Measurements from ENCODE around the gene WDR18. TPM values are rescaled to one million over a fixed set of nuclear protein-coding genes. Genes with fewer than 3 reads are reported as not detected.

The WDR18 gene
- total RNA-seq, 6 donors from 2014 or later: 29.2 to 122 (median 38.6) TPM

DNA sequence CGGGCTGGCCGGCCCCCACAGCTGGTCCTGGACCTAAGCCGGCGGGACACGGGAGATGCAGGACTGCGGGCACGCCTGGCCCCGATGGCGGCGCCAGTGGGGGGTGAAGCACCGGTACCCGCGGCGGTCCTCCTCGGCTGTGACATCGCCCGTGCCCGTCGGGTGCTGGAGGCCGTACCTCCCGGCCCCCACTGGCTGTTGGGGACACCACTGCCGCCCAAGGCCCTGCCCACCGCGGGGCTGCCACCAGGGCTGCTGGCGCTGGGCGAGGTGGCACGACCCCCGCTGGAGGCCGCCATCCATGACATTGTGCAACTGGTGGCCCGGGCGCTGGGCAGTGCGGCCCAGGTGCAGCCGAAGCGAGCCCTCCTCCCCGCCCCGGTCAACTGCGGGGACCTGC lies 19.1 kb downstream of the WDR18 start:
- peak in 1 of 2 donors; percentile 84 for DNase-seq
- Histone ChIP-seq H3K27me3 (peaks cover 2 to 34% (median 20%) of the 10 kb centered on the region in 4 donors), H3K4me1 (peaks cover 16 to 22% (median 18%) of the 10 kb centered on the region in 4 donors), H3K4me3 (no peak overlapping the region), H3K36me3 (peaks cover 0 to 10% (median under 1%) of the 10 kb centered on the region in 4 donors), H3K9me3 (no peaks in the 10 kb centered on the region), H3K27ac (no peak overlapping the region)
- 73 to 84% methylated on average over 3 to 31 of the region's 37 CpGs for WGBS, 2 donors
- TF ChIP-seq CTCF (IDR thresholded peaks at IDR 0.05) (no peak), EP300 (IDR thresholded peaks at IDR 0.05) (no peak), POLR2AphosphoS5 (IDR thresholded peaks at IDR 0.05) (no peak), POLR2A (IDR thresholded peaks at IDR 0.05) (no peak)
- no peak for ATAC-seq (ENCODE audit: low FRiP score in 2 of 2)

DNA sequence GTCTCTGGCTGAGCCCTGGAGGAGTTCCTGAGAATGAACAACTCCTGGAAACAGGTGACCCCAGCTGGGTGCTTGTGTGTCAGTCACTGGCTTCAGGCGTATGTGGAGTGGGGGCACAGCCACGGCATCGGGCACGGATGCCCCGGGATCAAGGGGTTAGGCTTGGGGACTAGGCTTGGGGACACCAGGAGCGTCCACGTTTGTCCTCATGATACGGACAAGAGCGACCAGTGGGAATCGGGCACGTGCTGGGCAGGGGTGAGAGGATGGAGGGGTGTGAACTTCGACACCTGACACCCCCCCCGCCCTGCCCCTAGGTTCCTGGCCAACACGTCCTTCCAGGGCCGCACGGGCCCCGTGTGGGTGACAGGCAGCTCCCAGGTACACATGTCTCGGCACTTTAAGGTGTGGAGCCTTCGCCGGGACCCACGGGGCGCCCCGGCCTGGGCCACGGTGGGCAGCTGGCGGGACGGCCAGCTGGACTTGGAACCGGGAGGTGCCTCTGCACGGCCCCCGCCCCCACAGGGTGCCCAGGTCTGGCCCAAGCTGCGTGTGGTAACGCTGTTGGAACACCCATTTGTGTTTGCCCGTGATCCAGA lies 20.2 kb downstream of the WDR18 start:
- ATAC-seq (ENCODE audit: low FRiP score in 2 of 2): no peak
- H3K4me3 ChIP-seq: no peak overlapping the region
- H3K27me3 ChIP-seq: peaks cover 2 to 25% (median 14%) of the 10 kb centered on the region in 4 donors
- H3K27ac ChIP-seq: no peak overlapping the region
- H3K36me3 ChIP-seq: peaks cover 0 to 20% (median 8%) of the 10 kb centered on the region in 4 donors
- WGBS, 2 donors: 77 to 81% methylated on average over 12 to 30 of the region's 32 CpGs
- H3K4me1 ChIP-seq: peaks cover 19 to 22% (median 20%) of the 10 kb centered on the region in 4 donors
- H3K9me3 ChIP-seq: no peaks in the 10 kb centered on the region
- DNase-seq: peak in 1 of 2 donors; percentile 81
- TF ChIP-seq CTCF (IDR thresholded peaks at IDR 0.05): no peak
- TF ChIP-seq EP300 (IDR thresholded peaks at IDR 0.05): no peak
- TF ChIP-seq POLR2A (IDR thresholded peaks at IDR 0.05): no peak
- no peak for TF ChIP-seq POLR2AphosphoS5 (IDR thresholded peaks at IDR 0.05)

- 86 to 89% methylated on average over 36 to 66 of the region's 70 CpGs for WGBS, 2 donors
- H3K4me1 ChIP-seq: peaks cover 18 to 21% (median 20%) of the 10 kb centered on the region in 4 donors
Measured at GRCh38 chr19:1004803-1005664, 20.9 kb downstream of the WDR18 start.

DNA sequence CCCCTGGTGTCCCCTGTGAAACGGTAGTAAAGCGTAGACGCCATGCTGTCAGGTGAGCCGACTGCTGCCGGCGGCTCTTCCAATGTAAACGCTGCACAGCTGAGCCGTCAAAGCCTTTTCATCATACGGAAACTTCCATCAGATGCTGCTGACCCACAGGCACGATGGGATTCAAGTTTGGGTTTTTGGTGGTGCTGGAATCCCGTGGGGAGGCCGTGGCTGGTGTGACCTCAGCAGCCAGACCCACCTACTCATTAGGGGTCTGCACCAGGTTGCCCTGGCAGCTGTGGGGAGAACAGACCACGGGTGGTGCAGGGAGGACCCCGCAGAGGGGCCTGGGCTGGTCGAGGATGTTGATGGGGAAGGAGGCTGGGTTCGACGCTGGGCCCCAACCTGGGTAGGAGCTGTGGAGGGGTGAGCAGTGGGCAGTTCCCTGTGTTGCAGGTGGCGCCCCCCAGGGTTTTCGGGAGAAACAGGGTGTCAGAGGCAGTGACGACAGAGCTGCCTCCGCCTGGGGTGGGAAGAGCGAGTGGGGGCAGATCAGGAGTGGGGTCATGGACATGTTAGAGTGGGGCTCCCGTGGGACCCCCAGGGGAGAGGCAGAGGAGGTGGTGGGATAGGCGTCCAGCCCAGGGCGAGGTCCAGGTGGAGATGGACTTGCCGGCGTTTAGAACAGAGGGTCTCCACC lies 22.7 kb downstream of the WDR18 start:
- Histone ChIP-seq H3K27ac (no peak overlapping the region), H3K36me3 (peaks cover 11 to 45% (median 34%) of the 10 kb centered on the region in 4 donors), H3K4me3 (no peak overlapping the region), H3K9me3 (no peaks in the 10 kb centered on the region), H3K4me1 (peaks cover 1 to 5% (median 3%) of the 10 kb centered on the region in 4 donors), H3K27me3 (peaks cover 0 to 8% (median 2%) of the 10 kb centered on the region in 4 donors)
- 81 to 85% methylated on average over 23 to 26 of the region's 27 CpGs for WGBS, 2 donors
- ATAC-seq (ENCODE audit: low FRiP score in 2 of 2): no peak
- TF ChIP-seq POLR2AphosphoS5 (IDR thresholded peaks at IDR 0.05) (no peak), CTCF (IDR thresholded peaks at IDR 0.05) (no peak), POLR2A (IDR thresholded peaks at IDR 0.05) (no peak), EP300 (IDR thresholded peaks at IDR 0.05) (no peak)
- peak in 1 of 2 donors; percentile 50 for DNase-seq

More at GRCh38 chr19:1004803-1005664, 20.9 kb downstream of the WDR18 start:
- peaks cover 2 to 20% (median 10%) of the 10 kb centered on the region in 4 donors for H3K27me3 ChIP-seq
- peaks cover 0 to 26% (median 15%) of the 10 kb centered on the region in 4 donors for H3K36me3 ChIP-seq
- no peak for TF ChIP-seq POLR2AphosphoS5 (IDR thresholded peaks at IDR 0.05)
- H3K9me3 ChIP-seq: no peaks in the 10 kb centered on the region
- DNase-seq (peak in 1 of 2 donors; percentile 84), ATAC-seq (ENCODE audit: low FRiP score in 2 of 2) (no peak)
- no peak overlapping the region for H3K27ac ChIP-seq
- H3K4me3 ChIP-seq: no peak overlapping the region

Data from upper lobe of left lung (tissue), 6 donors.